OCI-LY3 (cell line): Measurements from ENCODE around the gene CRTC3.

Experiments used
- CTCF ChIP-seq: fragments of 200-600, 300-600 bp; sonication (generic); IDR thresholded peaks from 2 replicates; pipeline ENCODE4 v1.5.1; 2014; ENCODE audit warnings: antibody characterized with exemption, low read length, low read depth
- EZH2phosphoT487 ChIP-seq: fragments of 200-600 bp; shearing (Covaris generic); IDR thresholded peaks from 2 replicates; pipeline ENCODE4 v1.6.1; 2018; ENCODE audit warnings: antibody characterized with exemption, mixed run types, low read depth

- no peak for TF ChIP-seq CTCF
- TF ChIP-seq EZH2phosphoT487, result no peak
Measured at GRCh38 chr15:90487186-90487585, 42.5 kb upstream of the CRTC3 start.
